ENCODE results near the gene TFDP2. TPM values are rescaled to one million over a fixed set of nuclear protein-coding genes. Genes with fewer than 3 reads are reported as not detected.
"Not testable (repeated sequence)": the region's sequence is repeated elsewhere in the genome, so short reads cannot be mapped to it uniquely, and the experiment has no call there.

Gene TFDP2
- total RNA-seq, 2 donors from 2014 or later: 62.7 to 76.4 TPM

DNA sequence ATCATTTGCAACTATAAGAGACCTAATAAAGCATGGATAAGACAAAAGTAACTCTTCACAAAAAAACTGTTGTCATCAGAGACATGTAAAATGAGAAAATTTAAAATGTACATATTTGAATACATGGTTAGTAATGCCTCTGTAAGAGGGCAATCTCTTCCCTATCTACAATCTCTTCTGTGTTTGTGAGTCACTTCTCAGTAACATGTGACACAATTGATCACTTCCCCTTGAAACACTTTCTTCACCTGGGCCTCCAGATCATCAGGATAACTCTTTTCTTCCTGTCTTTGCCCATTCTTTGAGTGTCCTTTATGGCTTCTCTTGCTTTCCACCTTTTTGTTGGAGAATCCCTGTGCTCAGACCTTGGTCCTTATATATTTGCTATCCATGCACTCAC, 50.4 kb downstream of the TFDP2 start:
- Mint-ChIP-seq H3K27me3 (ENCODE audit: insufficient read depth) (no peaks in the 10 kb centered on the region), H3K27ac (no peak overlapping the region), H3K36me3 (ENCODE audit: low read depth) (no peaks in the 10 kb centered on the region), H3K9me3 (no peaks in the 10 kb centered on the region), H3K4me3 (no peak overlapping the region), H3K4me1 (no peaks in the 10 kb centered on the region)
- Histone ChIP-seq H3K9me3 (ENCODE audit: control insufficient read depth, low read length) (no peaks in the 10 kb centered on the region), H3K4me3 (ENCODE audit: low read length) (no peak overlapping the region), H3K4me1 (ENCODE audit: control insufficient read depth, insufficient read depth, low read length) (no peaks in the 10 kb centered on the region), H3K9ac (ENCODE audit: extremely low read depth, low read length, poor library complexity, severe bottlenecking) (no peak overlapping the region), H3K27me3 (ENCODE audit: control insufficient read depth, insufficient read depth, low read length, poor library complexity, severe bottlenecking) (no peaks in the 10 kb centered on the region), H3K27ac (ENCODE audit: low read depth, low read length) (no peak overlapping the region), H3K36me3 (ENCODE audit: control insufficient read depth, insufficient read depth, low read length) (no peaks in the 10 kb centered on the region)
- no peak for DNase-seq
- no peak for TF ChIP-seq CTCF (conservative IDR thresholded peaks at IDR 0.05)

- H3K4me1 Mint-ChIP-seq: no peaks in the 10 kb centered on the region
Observed at GRCh38 chr3:142097099-142097843, 52.1 kb downstream of the TFDP2 start.

DNA sequence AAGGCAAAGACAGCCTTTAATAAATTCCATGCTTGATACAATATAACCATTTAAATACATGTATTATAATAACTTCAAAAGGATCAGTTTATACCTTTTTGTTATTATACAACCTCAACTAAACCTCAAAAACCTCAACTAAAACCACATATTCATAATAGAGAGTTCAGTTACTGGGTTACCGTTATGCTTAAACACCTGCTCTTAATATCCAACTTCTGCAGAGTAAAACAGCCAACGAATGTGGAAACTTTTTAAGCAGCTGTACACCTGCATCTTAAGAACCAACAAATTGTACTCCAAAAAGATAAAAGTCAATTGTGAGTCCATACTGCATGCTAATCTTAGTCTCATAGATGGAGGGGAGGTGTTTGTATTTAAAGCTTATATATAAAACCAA, 53.5 kb downstream of the TFDP2 start:
- no peak for DNase-seq
- H3K4me3 ChIP-seq (ENCODE audit: low read length): no peak overlapping the region
- no peak overlapping the region for H3K27ac ChIP-seq (ENCODE audit: low read depth, low read length)
- no peak for TF ChIP-seq CTCF (conservative IDR thresholded peaks at IDR 0.05)
- H3K4me1 Mint-ChIP-seq: no peaks in the 10 kb centered on the region
- no peaks in the 10 kb centered on the region for H3K9me3 ChIP-seq (ENCODE audit: control insufficient read depth, low read length)
- 92 to 100% methylated on average over 2 of the region's 2 CpGs for WGBS, 2 experiments (ENCODE audit: insufficient coverage in 1 of 2, insufficient read length in 1 of 2)
- H3K9me3 Mint-ChIP-seq: no peaks in the 10 kb centered on the region
- H3K4me1 ChIP-seq (ENCODE audit: control insufficient read depth, insufficient read depth, low read length): no peaks in the 10 kb centered on the region
- H3K36me3 Mint-ChIP-seq (ENCODE audit: low read depth): no peaks in the 10 kb centered on the region
- no peak overlapping the region for H3K27ac Mint-ChIP-seq
- H3K36me3 ChIP-seq (ENCODE audit: control insufficient read depth, insufficient read depth, low read length): no peaks in the 10 kb centered on the region
- H3K27me3 Mint-ChIP-seq (ENCODE audit: insufficient read depth): no peaks in the 10 kb centered on the region
- no peaks in the 10 kb centered on the region for H3K27me3 ChIP-seq (ENCODE audit: control insufficient read depth, insufficient read depth, low read length, poor library complexity, severe bottlenecking)
- H3K9ac ChIP-seq (ENCODE audit: extremely low read depth, low read length, poor library complexity, severe bottlenecking): no peak overlapping the region
- no peak overlapping the region for H3K4me3 Mint-ChIP-seq

More at GRCh38 chr3:142097099-142097843, 52.1 kb downstream of the TFDP2 start:
- H3K9me3 Mint-ChIP-seq: no peaks in the 10 kb centered on the region
- no peak overlapping the region for H3K27ac Mint-ChIP-seq
- 93 to 95% methylated on average over 4 of the region's 4 CpGs for WGBS, 2 experiments (ENCODE audit: insufficient coverage in 1 of 2, insufficient read length in 1 of 2)
- Histone ChIP-seq H3K27ac (ENCODE audit: low read depth, low read length) (no peak overlapping the region), H3K9me3 (ENCODE audit: control insufficient read depth, low read length) (no peaks in the 10 kb centered on the region), H3K4me1 (ENCODE audit: control insufficient read depth, insufficient read depth, low read length) (no peaks in the 10 kb centered on the region), H3K36me3 (ENCODE audit: control insufficient read depth, insufficient read depth, low read length) (no peaks in the 10 kb centered on the region), H3K9ac (ENCODE audit: extremely low read depth, low read length, poor library complexity, severe bottlenecking) (no peak overlapping the region), H3K4me3 (ENCODE audit: low read length) (no peak overlapping the region), H3K27me3 (ENCODE audit: control insufficient read depth, insufficient read depth, low read length, poor library complexity, severe bottlenecking) (no peaks in the 10 kb centered on the region)
- no peaks in the 10 kb centered on the region for H3K36me3 Mint-ChIP-seq (ENCODE audit: low read depth)
- TF ChIP-seq CTCF (conservative IDR thresholded peaks at IDR 0.05): no peak
- H3K4me3 Mint-ChIP-seq: no peak overlapping the region
- no peaks in the 10 kb centered on the region for H3K27me3 Mint-ChIP-seq (ENCODE audit: insufficient read depth)
- DNase-seq: no peak

- H3K4me3 Mint-ChIP-seq; H3K4me1 Mint-ChIP-seq; H3K36me3 Mint-ChIP-seq (ENCODE audit: low read depth); H3K27ac Mint-ChIP-seq; H3K27me3 Mint-ChIP-seq (ENCODE audit: insufficient read depth); H3K9ac ChIP-seq (ENCODE audit: extremely low read depth, low read length, poor library complexity, severe bottlenecking); H3K9me3 ChIP-seq (ENCODE audit: control insufficient read depth, low read length); H3K27ac ChIP-seq (ENCODE audit: low read depth, low read length); H3K36me3 ChIP-seq (ENCODE audit: control insufficient read depth, insufficient read depth, low read length); H3K9me3 Mint-ChIP-seq; H3K4me3 ChIP-seq (ENCODE audit: low read length); H3K27me3 ChIP-seq (ENCODE audit: control insufficient read depth, insufficient read depth, low read length, poor library complexity, severe bottlenecking); H3K4me1 ChIP-seq (ENCODE audit: control insufficient read depth, insufficient read depth, low read length); DNase-seq: not testable (repeated sequence)
- WGBS, 2 experiments (ENCODE audit: insufficient coverage in 1 of 2, insufficient read length in 1 of 2): 90 to 95% methylated on average over 5 of the region's 5 CpGs
Observed at GRCh38 chr3:142088925-142089324, 60.4 kb downstream of the TFDP2 start.

All from endodermal cell (in vitro differentiated cells).